Embryonic facial prominence (tissue), 1 donor: ENCODE data around the gene ATL2.
"Not testable (repeated sequence)": the region's sequence is repeated elsewhere in the genome, so short reads cannot be mapped to it uniquely, and the experiment has no call there.

ENCODE experiments used
- DNase-seq: peaks from one replicate; pipeline ENCODE4 v3.0.0-alpha.2; 2016; ENCODE audit errors: extremely low spot score

The ATL2 gene

GRCh38 chr2:38390947-38391346 is 13.9 kb upstream of the ATL2 start:
- DNase-seq, result no peak

GRCh38 chr2:38387887-38388286 is 10.8 kb upstream of the ATL2 start:
- DNase-seq, result no peak

- DNase-seq, result no peak
Measured at GRCh38 chr2:38386821-38387220, 9.7 kb upstream of the ATL2 start.

GRCh38 chr2:38386377-38386776 is 9.3 kb upstream of the ATL2 start:
- DNase-seq, result no peak

GRCh38 chr2:38384338-38384737 is 7.3 kb upstream of the ATL2 start:
- no peak for DNase-seq

- DNase-seq, result not testable (repeated sequence)
Measured at GRCh38 chr2:38383741-38384140, 6.7 kb upstream of the ATL2 start.

- no peak for DNase-seq
Measured at GRCh38 chr2:38381381-38382143, 4.5 kb upstream of the ATL2 start.

GRCh38 chr2:38380397-38381130 is 3.5 kb upstream of the ATL2 start:
- no peak for DNase-seq

- DNase-seq, result no peak
Measured at GRCh38 chr2:38376346-38377049, 575 bp downstream of the ATL2 start.

- peak; percentile 72 for DNase-seq
Measured at GRCh38 chr2:38375696-38376345, 1.3 kb downstream of the ATL2 start.

- no peak for DNase-seq
Measured at GRCh38 chr2:38374984-38375383, 2.1 kb downstream of the ATL2 start.

- DNase-seq, result no peak
Measured at GRCh38 chr2:38371235-38371634, 5.8 kb downstream of the ATL2 start.

GRCh38 chr2:38370664-38371063 is 6.4 kb downstream of the ATL2 start:
- DNase-seq, result no peak

GRCh38 chr2:38362232-38362631 is 14.8 kb downstream of the ATL2 start:
- DNase-seq, result no peak

GRCh38 chr2:38360177-38360576 is 16.9 kb downstream of the ATL2 start:
- no peak for DNase-seq

GRCh38 chr2:38353402-38353801 is 23.7 kb downstream of the ATL2 start:
- no peak for DNase-seq

GRCh38 chr2:38352336-38352735 is 24.7 kb downstream of the ATL2 start:
- no peak for DNase-seq

- DNase-seq, result no peak
Measured at GRCh38 chr2:38345323-38346038, 31.6 kb downstream of the ATL2 start.

GRCh38 chr2:38344813-38345212 is 32.3 kb downstream of the ATL2 start:
- no peak for DNase-seq

- DNase-seq, result no peak
Measured at GRCh38 chr2:38343212-38343611, 33.9 kb downstream of the ATL2 start.

- DNase-seq, result no peak
Measured at GRCh38 chr2:38336621-38337020, 40.5 kb downstream of the ATL2 start.

GRCh38 chr2:38330754-38331153 is 46.3 kb downstream of the ATL2 start:
- no peak for DNase-seq
